Neural cell (in vitro differentiated cells): Measurements from ENCODE around the gene TBC1D20. TPM values are rescaled to one million over a fixed set of nuclear protein-coding genes. Genes with fewer than 3 reads are reported as not detected.
"Not testable (repeated sequence)": the region's sequence is repeated elsewhere in the genome, so short reads cannot be mapped to it uniquely, and the experiment has no call there.

Experiments used
- H2AFZ ChIP-seq: fragments of 200-600, 300-800 bp; sonication (generic), shearing (Covaris generic); 2 replicates; pipeline ENCODE4 v1.6.0; 2014; ENCODE audit warnings: low read depth, mild to moderate bottlenecking, antibody characterized with exemption, low read length, moderate library complexity
- H3F3A ChIP-seq: fragments of 200-600 bp; shearing (Covaris generic); 2 replicates; pipeline ENCODE4 v1.6.1; 2016; ENCODE audit warnings: mild to moderate bottlenecking, moderate library complexity, mixed read lengths, antibody characterized with exemption, low read length; ENCODE audit not compliant: insufficient read depth, poor library complexity, severe bottlenecking
- H3K27ac ChIP-seq: fragments of 200-600, 300-800 bp; sonication (generic), shearing (Covaris generic); 2 replicates; pipeline ENCODE4 v1.5.1; 2014; ENCODE audit warnings: mild to moderate bottlenecking, low read length, moderate library complexity
- H3K27me3 ChIP-seq: fragments of 300-800, 200-600 bp; sonication (generic), shearing (Covaris generic); 2 replicates; pipeline ENCODE4 v1.6.0; 2014; ENCODE audit warnings: mild to moderate bottlenecking, low read depth, low read length, moderate library complexity; ENCODE audit not compliant: insufficient read depth
- H3K36me3 ChIP-seq: fragments of 300-800, 200-600 bp; sonication (generic), shearing (Covaris generic); 2 replicates; pipeline ENCODE4 v1.5.1; 2014; ENCODE audit warnings: mild to moderate bottlenecking, antibody characterized with exemption, low read length, moderate library complexity; ENCODE audit not compliant: insufficient read depth
- H3K4me2 ChIP-seq: fragments of 300-800, 200-600 bp; sonication (generic), shearing (Covaris generic); 2 replicates; pipeline ENCODE4 v1.6.0; 2014; ENCODE audit warnings: mild to moderate bottlenecking, low read length
- H3K4me3 ChIP-seq: fragments of 300-800, 200-600 bp; sonication (generic), shearing (Covaris generic); 2 replicates; pipeline ENCODE4 v1.5.1; 2014; ENCODE audit warnings: mild to moderate bottlenecking, low read length, moderate library complexity
- H3K79me2 ChIP-seq: fragments of 200-600 bp; shearing (Covaris generic); replicated peaks from 2 replicates; pipeline ENCODE4 v1.6.0; 2014; ENCODE audit warnings: mild to moderate bottlenecking, low read length, moderate library complexity; ENCODE audit not compliant: insufficient read depth
- H3K9ac ChIP-seq: fragments of 300-800, 200-600 bp; sonication (generic), shearing (Covaris generic); 2 replicates; pipeline ENCODE4 v1.6.1; 2016; ENCODE audit warnings: mild to moderate bottlenecking, low read length, mixed read lengths
- H3K9me2 ChIP-seq: fragments of 200-600 bp; shearing (Covaris generic); 2 replicates; pipeline ENCODE4 v1.6.1; 2016; ENCODE audit warnings: mild to moderate bottlenecking, low read length, mixed read lengths; ENCODE audit not compliant: insufficient read depth
- H3K9me3 ChIP-seq: fragments of 200-600, 300-800 bp; sonication (generic), shearing (Covaris generic); 2 replicates; pipeline ENCODE4 v1.6.1; 2016; ENCODE audit warnings: mild to moderate bottlenecking, mixed run types, low read length, moderate library complexity, mixed read lengths
- H4K20me1 ChIP-seq: fragments of 200-600 bp; shearing (Covaris generic); 2 replicates; pipeline ENCODE4 v1.6.1; 2016; ENCODE audit warnings: mild to moderate bottlenecking, mixed run types; ENCODE audit not compliant: insufficient read depth
- EP300 ChIP-seq: fragments of 450-650 bp; conservative IDR thresholded peaks from 2 replicates; pipeline ENCODE4 v1.6.1; 2014; ENCODE audit warnings: antibody characterized with exemption, mild to moderate bottlenecking, moderate library complexity; ENCODE audit not compliant: poor library complexity, severe bottlenecking
- EZH2 ChIP-seq: fragments of 200-600, 300-800 bp; shearing (Covaris generic), sonication (generic); IDR thresholded peaks from 2 replicates; pipeline ENCODE4 v1.6.1; 2014; ENCODE audit warnings: antibody characterized with exemption, low read length, borderline replicate concordance, mild to moderate bottlenecking; ENCODE audit not compliant: insufficient read depth, poor library complexity, severe bottlenecking
- MXI1 ChIP-seq: fragments of 450-650 bp; conservative IDR thresholded peaks from 2 replicates; pipeline ENCODE4 v1.6.1; 2014; ENCODE audit warnings: antibody characterized with exemption, mild to moderate bottlenecking; ENCODE audit not compliant: poor library complexity, severe bottlenecking
- POLR2AphosphoS5 ChIP-seq: IDR thresholded peaks from 2 replicates; pipeline ENCODE4 v1.6.1; 2012
- RAD21 ChIP-seq: fragments of 450-650 bp; conservative IDR thresholded peaks from 2 replicates; pipeline ENCODE4 v1.6.1; 2014; ENCODE audit warnings: antibody characterized with exemption, mild to moderate bottlenecking, moderate library complexity
- REST ChIP-seq: IDR thresholded peaks from 2 replicates; pipeline ENCODE4 v1.6.1; 2012; ENCODE audit warnings: borderline replicate concordance
- SMC3 ChIP-seq: fragments of 450-650 bp; conservative IDR thresholded peaks from 2 replicates; pipeline ENCODE4 v1.6.1; 2014; ENCODE audit warnings: antibody characterized with exemption, mild to moderate bottlenecking, moderate library complexity; ENCODE audit not compliant: poor library complexity
- TAF1 ChIP-seq: IDR thresholded peaks from 2 replicates; pipeline ENCODE4 v1.6.1; 2012; ENCODE audit warnings: low read depth
- polyA plus RNA-seq: library from polyadenylated mRNA; depleted of rRNA; stranded (reverse); fragments of >200 nt; gene quantifications from 2 replicates; pipeline ENCODE4 v1.2.3, GENCODE V29; 2014
- TF ChIP-seq, protein P1 (sequence below): fragments of 450-650 bp; IDR thresholded peaks from 2 replicates; pipeline ENCODE4 v1.5.1; 2014; ENCODE audit warnings: antibody characterized with exemption, mild to moderate bottlenecking, moderate library complexity; ENCODE audit not compliant: poor library complexity, severe bottlenecking

TBC1D20 gene
- polyA plus RNA-seq, 1 donor from 2014 or later = 25.1 TPM

DNA sequence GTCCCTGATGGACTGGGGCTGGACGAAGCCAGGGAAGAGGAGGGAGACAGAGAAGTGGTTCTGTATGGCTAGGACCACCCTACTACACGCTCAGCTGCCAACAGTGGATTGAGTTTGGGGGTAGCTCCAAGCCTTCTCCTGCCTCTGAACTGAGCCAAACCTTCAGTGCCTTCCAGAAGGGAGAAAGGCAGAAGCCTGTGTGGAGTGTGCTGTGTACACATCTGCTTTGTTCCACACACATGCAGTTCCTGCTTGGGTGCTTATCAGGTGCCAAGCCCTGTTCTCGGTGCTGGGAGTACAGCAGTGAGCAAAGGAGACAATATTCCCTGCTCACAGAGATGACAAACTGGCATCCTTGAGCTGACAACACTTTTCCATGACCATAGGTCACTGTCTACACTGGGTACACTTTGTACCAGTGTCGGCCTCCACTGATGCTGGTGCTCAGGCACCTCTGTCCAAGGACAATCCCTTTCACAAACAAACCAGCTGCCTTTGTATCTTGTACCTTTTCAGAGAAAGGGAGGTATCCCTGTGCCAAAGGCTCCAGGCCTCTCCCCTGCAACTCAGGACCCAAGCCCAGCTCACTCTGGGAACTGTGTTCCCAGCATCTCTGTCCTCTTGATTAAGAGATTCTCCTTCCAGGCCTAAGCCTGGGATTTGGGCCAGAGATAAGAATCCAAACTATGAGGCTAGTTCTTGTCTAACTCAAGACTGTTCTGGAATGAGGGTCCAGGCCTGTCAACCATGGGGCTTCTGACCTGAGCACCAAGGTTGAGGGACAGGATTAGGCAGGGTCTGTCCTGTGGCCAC, 65.5 kb downstream of the TBC1D20 start:
- no peak overlapping the region for H3K9ac ChIP-seq
- H3K36me3 ChIP-seq = no peaks in the 10 kb centered on the region
- H3K27ac ChIP-seq = no peak overlapping the region
- TF ChIP-seq REST = no peak
- no peak for TF ChIP-seq TAF1
- TF ChIP-seq EZH2 = no peak
- no peak for TF ChIP-seq POLR2AphosphoS5
- no peak for TF ChIP-seq EP300
- TF ChIP-seq RAD21 = no peak
- TF ChIP-seq MXI1 = no peak
- no peak for TF ChIP-seq SMC3
- TF ChIP-seq, protein P1, sequence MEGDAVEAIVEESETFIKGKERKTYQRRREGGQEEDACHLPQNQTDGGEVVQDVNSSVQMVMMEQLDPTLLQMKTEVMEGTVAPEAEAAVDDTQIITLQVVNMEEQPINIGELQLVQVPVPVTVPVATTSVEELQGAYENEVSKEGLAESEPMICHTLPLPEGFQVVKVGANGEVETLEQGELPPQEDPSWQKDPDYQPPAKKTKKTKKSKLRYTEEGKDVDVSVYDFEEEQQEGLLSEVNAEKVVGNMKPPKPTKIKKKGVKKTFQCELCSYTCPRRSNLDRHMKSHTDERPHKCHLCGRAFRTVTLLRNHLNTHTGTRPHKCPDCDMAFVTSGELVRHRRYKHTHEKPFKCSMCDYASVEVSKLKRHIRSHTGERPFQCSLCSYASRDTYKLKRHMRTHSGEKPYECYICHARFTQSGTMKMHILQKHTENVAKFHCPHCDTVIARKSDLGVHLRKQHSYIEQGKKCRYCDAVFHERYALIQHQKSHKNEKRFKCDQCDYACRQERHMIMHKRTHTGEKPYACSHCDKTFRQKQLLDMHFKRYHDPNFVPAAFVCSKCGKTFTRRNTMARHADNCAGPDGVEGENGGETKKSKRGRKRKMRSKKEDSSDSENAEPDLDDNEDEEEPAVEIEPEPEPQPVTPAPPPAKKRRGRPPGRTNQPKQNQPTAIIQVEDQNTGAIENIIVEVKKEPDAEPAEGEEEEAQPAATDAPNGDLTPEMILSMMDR = no peak
- H3F3A ChIP-seq = no peaks in the 10 kb centered on the region
- no peaks in the 10 kb centered on the region for H3K79me2 ChIP-seq
- no peak overlapping the region for H3K4me2 ChIP-seq
- H3K9me2 ChIP-seq = no peaks in the 10 kb centered on the region
- H4K20me1 ChIP-seq = no peaks in the 10 kb centered on the region
- no peak overlapping the region for H3K4me3 ChIP-seq
- no peaks in the 10 kb centered on the region for H3K27me3 ChIP-seq
- no peaks in the 10 kb centered on the region for H3K9me3 ChIP-seq
- H2AFZ ChIP-seq = no peak overlapping the region

GRCh38 chr20:396252-396618, 66.1 kb downstream of the TBC1D20 start:
- no peaks in the 10 kb centered on the region for H3K36me3 ChIP-seq
- no peak overlapping the region for H3K27ac ChIP-seq
- no peaks in the 10 kb centered on the region for H3K9me3 ChIP-seq
- H4K20me1 ChIP-seq = no peaks in the 10 kb centered on the region
- no peak overlapping the region for H3K4me2 ChIP-seq
- no peaks in the 10 kb centered on the region for H3F3A ChIP-seq
- no peak for TF ChIP-seq TAF1
- TF ChIP-seq RAD21 = no peak
- TF ChIP-seq, protein P1 = no peak
- no peak for TF ChIP-seq POLR2AphosphoS5
- no peak for TF ChIP-seq EZH2
- no peak for TF ChIP-seq SMC3
- no peak for TF ChIP-seq MXI1
- TF ChIP-seq EP300 = no peak
- H3K9me2 ChIP-seq = no peaks in the 10 kb centered on the region
- no peaks in the 10 kb centered on the region for H3K27me3 ChIP-seq
- H2AFZ ChIP-seq = no peak overlapping the region
- H3K9ac ChIP-seq = no peak overlapping the region
- no peak overlapping the region for H3K4me3 ChIP-seq
- no peaks in the 10 kb centered on the region for H3K79me2 ChIP-seq

GRCh38 chr20:393296-393695, 69.0 kb downstream of the TBC1D20 start:
- not testable (repeated sequence) for H3K9ac ChIP-seq, H3K9me3 ChIP-seq, H3K27ac ChIP-seq, H2AFZ ChIP-seq, H3K4me3 ChIP-seq, H3K9me2 ChIP-seq, H4K20me1 ChIP-seq, H3F3A ChIP-seq, H3K4me2 ChIP-seq, H3K27me3 ChIP-seq, H3K36me3 ChIP-seq, H3K79me2 ChIP-seq
